Body of pancreas (tissue), 4 donors: ENCODE measurements around the gene CIAO2B.

Experiments used
- POLR2A ChIP-seq, 3 donors: fragments of 450-650 bp; IDR thresholded peaks; one replicate each; pipeline ENCODE4 v1.6.1; 2016; ENCODE audit warnings: antibody characterized with exemption in 3 of 3, mild to moderate bottlenecking in 2 of 3
- TF ChIP-seq, protein P1 (sequence below), 7 experiments: fragments of 450-650 bp in 4 of 7; fragments of 200-600 bp in 3 of 7; sonication (generic) in 3 of 7; IDR thresholded peaks; one replicate each; pipeline ENCODE4 v1.5.1; 2016 to 2019; ENCODE audit warnings: antibody characterized with exemption in 7 of 7

DNA sequence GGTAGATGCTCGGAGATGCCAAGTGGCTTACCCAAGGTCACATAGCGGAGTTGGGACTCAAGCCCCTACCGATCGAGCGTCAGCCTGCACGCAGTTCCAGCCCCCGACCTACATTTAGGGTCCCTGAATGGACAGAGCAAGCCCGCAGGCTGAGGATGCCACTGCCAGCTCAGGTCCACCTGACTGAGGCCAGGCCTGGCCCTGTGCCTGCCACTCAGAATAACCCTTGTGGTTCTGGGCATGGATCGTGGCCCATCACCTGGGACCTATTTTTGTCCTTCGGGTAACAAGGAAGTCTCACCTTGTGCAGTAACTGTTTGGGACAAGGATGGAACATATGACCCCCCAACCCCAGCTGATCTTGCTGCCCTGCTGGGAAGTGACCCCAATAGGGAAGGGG is 32.6 kb downstream of the CIAO2B start:
- TF ChIP-seq, protein P1, sequence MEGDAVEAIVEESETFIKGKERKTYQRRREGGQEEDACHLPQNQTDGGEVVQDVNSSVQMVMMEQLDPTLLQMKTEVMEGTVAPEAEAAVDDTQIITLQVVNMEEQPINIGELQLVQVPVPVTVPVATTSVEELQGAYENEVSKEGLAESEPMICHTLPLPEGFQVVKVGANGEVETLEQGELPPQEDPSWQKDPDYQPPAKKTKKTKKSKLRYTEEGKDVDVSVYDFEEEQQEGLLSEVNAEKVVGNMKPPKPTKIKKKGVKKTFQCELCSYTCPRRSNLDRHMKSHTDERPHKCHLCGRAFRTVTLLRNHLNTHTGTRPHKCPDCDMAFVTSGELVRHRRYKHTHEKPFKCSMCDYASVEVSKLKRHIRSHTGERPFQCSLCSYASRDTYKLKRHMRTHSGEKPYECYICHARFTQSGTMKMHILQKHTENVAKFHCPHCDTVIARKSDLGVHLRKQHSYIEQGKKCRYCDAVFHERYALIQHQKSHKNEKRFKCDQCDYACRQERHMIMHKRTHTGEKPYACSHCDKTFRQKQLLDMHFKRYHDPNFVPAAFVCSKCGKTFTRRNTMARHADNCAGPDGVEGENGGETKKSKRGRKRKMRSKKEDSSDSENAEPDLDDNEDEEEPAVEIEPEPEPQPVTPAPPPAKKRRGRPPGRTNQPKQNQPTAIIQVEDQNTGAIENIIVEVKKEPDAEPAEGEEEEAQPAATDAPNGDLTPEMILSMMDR (IDR thresholded peaks at IDR 0.05), result no peak
- TF ChIP-seq POLR2A (IDR thresholded peaks at IDR 0.05), result no peak
